Vagina (tissue), 2 donors: ENCODE measurements around the gene KCTD18. TPM values are rescaled to one million over a fixed set of nuclear protein-coding genes. Genes with fewer than 3 reads are reported as not detected.

Experiments used
- DNase-seq, 2 donors: peaks; one replicate each; pipeline ENCODE4 v3.0.0-alpha.2; 2017; ENCODE audit errors: extremely low spot score in 2 of 2
- H3K27ac ChIP-seq: fragments of 200-600 bp; sonication (generic); one replicate; pipeline ENCODE4 v1.5.1; 2019
- H3K27me3 ChIP-seq: fragments of 200-600 bp; sonication (generic); one replicate; pipeline ENCODE4 v1.5.1; 2019
- H3K36me3 ChIP-seq, 2 donors: fragments of 200-600 bp; sonication (generic); one replicate each; pipeline ENCODE4 v1.5.1; 2017 to 2019
- H3K4me1 ChIP-seq: fragments of 200-600 bp; sonication (generic); one replicate; pipeline ENCODE4 v1.5.1; 2019
- H3K4me3 ChIP-seq, 2 donors: fragments of 200-600 bp; sonication (generic); 1 replicate in 1 of 2; 2 replicates in 1 of 2; pipeline ENCODE4 v1.5.1; 2016 to 2019
- H3K9me3 ChIP-seq: fragments of 200-600 bp; sonication (generic); one replicate; pipeline ENCODE4 v1.5.1; 2019
- CTCF ChIP-seq, 3 experiments: fragments of 450-650 bp in 2 of 3; fragments of 200-600 bp in 1 of 3; sonication (generic) in 1 of 3; IDR thresholded peaks; one replicate each; pipeline ENCODE4 v1.5.1; 2017 to 2019; ENCODE audit warnings: antibody characterized with exemption in 3 of 3, mild to moderate bottlenecking in 2 of 3, moderate library complexity in 2 of 3
- POLR2A ChIP-seq, 2 donors: fragments of 450-650 bp; IDR thresholded peaks; one replicate each; pipeline ENCODE4 v1.6.1; 2017; ENCODE audit warnings: antibody characterized with exemption in 2 of 2, mild to moderate bottlenecking in 2 of 2, moderate library complexity in 2 of 2
- POLR2AphosphoS5 ChIP-seq, 2 donors: sonication (generic); formaldehyde crosslinking; IDR thresholded peaks; one replicate each; pipeline ENCODE4 v1.9.0; 2017; ENCODE audit warnings: antibody characterized with exemption in 2 of 2, mild to moderate bottlenecking in 2 of 2, low read depth in 1 of 2; ENCODE audit not compliant: insufficient read depth in 1 of 2
- intact Hi-C: fragments of 100-400 bp; cut with DNase I; formaldehyde crosslinking; loops from one replicate; pipeline ENCODE4 v1.15.1; 2023
- total RNA-seq: library from RNA; depleted of rRNA; stranded (reverse); fragments of >200 nt; gene quantifications from one replicate; pipeline ENCODE4 v1.2.3, GENCODE V29; 2016

KCTD18 gene
- total RNA-seq, 1 donor from 2014 or later, result 16.9 TPM

- TF ChIP-seq POLR2A (IDR thresholded peaks at IDR 0.05) (no peak), POLR2AphosphoS5 (IDR thresholded peaks at IDR 0.05; ENCODE audit: insufficient read depth in 1 of 2, low read depth in 1 of 2) (no peak), CTCF (IDR thresholded peaks at IDR 0.05) (no peak)
- Histone ChIP-seq H3K36me3 (peaks cover 0 to 25% of the 10 kb centered on the region in 2 donors), H3K4me3 (no peak overlapping the region), H3K27ac (no peak overlapping the region), H3K4me1 (no peaks in the 10 kb centered on the region), H3K27me3 (no peaks in the 10 kb centered on the region), H3K9me3 (no peaks in the 10 kb centered on the region)
- no peak for DNase-seq
- intact Hi-C loops, result no loop called here
Observed at GRCh38 chr2:200490001-200490400, 19.9 kb downstream of the KCTD18 start.

- intact Hi-C loops, result no loop called here
- TF ChIP-seq POLR2A (IDR thresholded peaks at IDR 0.05) (no peak), POLR2AphosphoS5 (IDR thresholded peaks at IDR 0.05; ENCODE audit: insufficient read depth in 1 of 2, low read depth in 1 of 2) (no peak), CTCF (IDR thresholded peaks at IDR 0.05) (no peak)
- Histone ChIP-seq H3K4me1 (peaks cover 7% of the 10 kb centered on the region), H3K4me3 (no peak overlapping the region), H3K9me3 (no peaks in the 10 kb centered on the region), H3K27me3 (no peaks in the 10 kb centered on the region), H3K27ac (no peak overlapping the region), H3K36me3 (peaks cover 0 to 25% of the 10 kb centered on the region in 2 donors)
- DNase-seq, result no peak
Observed at GRCh38 chr2:200488169-200488568, 21.7 kb downstream of the KCTD18 start.

- intact Hi-C loops, result no loop called here
- TF ChIP-seq CTCF (IDR thresholded peaks at IDR 0.05) (no peak), POLR2A (IDR thresholded peaks at IDR 0.05) (no peak), POLR2AphosphoS5 (IDR thresholded peaks at IDR 0.05; ENCODE audit: insufficient read depth in 1 of 2, low read depth in 1 of 2) (no peak)
- H3K27ac ChIP-seq, result no peak overlapping the region
- H3K36me3 ChIP-seq, result peaks cover 0 to 18% of the 10 kb centered on the region in 2 donors
- no peaks in the 10 kb centered on the region for H3K27me3 ChIP-seq
- DNase-seq, result no peak
- no peaks in the 10 kb centered on the region for H3K9me3 ChIP-seq
- H3K4me3 ChIP-seq, result no peak overlapping the region
- H3K4me1 ChIP-seq, result peaks cover 7% of the 10 kb centered on the region
Observed at GRCh38 chr2:200486529-200486928, 23.3 kb downstream of the KCTD18 start.

- peaks cover 0 to 7% of the 10 kb centered on the region in 2 donors for H3K36me3 ChIP-seq
- H3K9me3 ChIP-seq, result no peaks in the 10 kb centered on the region
- H3K4me3 ChIP-seq, result no peak overlapping the region
- no peak for DNase-seq
- H3K27ac ChIP-seq, result no peak overlapping the region
- no peak for TF ChIP-seq CTCF (IDR thresholded peaks at IDR 0.05)
- no peak for TF ChIP-seq POLR2A (IDR thresholded peaks at IDR 0.05)
- no peak for TF ChIP-seq POLR2AphosphoS5 (IDR thresholded peaks at IDR 0.05; ENCODE audit: insufficient read depth in 1 of 2, low read depth in 1 of 2)
- H3K4me1 ChIP-seq, result peaks cover 13% of the 10 kb centered on the region
- no peaks in the 10 kb centered on the region for H3K27me3 ChIP-seq
- intact Hi-C loops, result loop anchor here (5.0 kb wide), 1 partner anchor 508 kb away; no protein-coding TSS in a partner anchor
Observed at GRCh38 chr2:200484934-200485333, 24.9 kb downstream of the KCTD18 start.

- TF ChIP-seq CTCF (IDR thresholded peaks at IDR 0.05), result peak in 1 of 3 experiments; percentile 20
- TF ChIP-seq POLR2A (IDR thresholded peaks at IDR 0.05), result no peak
- intact Hi-C loops, result loop anchor here (5.0 kb wide), 1 partner anchor 506 kb away; no protein-coding TSS in a partner anchor
- DNase-seq, result no peak
Observed at GRCh38 chr2:200483729-200484198, 26.1 kb downstream of the KCTD18 start.

More at GRCh38 chr2:200483729-200484198, 26.1 kb downstream of the KCTD18 start:
- H3K4me1 ChIP-seq, result peaks cover 23% of the 10 kb centered on the region
- no peaks in the 10 kb centered on the region for H3K9me3 ChIP-seq
- no peaks in the 10 kb centered on the region for H3K36me3 ChIP-seq
- no peak overlapping the region for H3K27ac ChIP-seq
- no peaks in the 10 kb centered on the region for H3K27me3 ChIP-seq
- H3K4me3 ChIP-seq, result no peak overlapping the region
